Stimulated activated CD4-positive, alpha-beta T cell treated with anti-CD3 and anti-CD28 coated beads, Interleukin-15, amount 100 ng/mL, for 1 hour (primary cell): ENCODE measurements around the gene ITGA1.

Experiments used
- DNase-seq, 2 donors: peaks; one replicate each; pipeline ENCODE4 v3.0.0-alpha.2; 2020; ENCODE audit warnings: low read depth in 1 of 2, low spot score in 1 of 2

ITGA1 gene

GRCh38 chr5:52895075-52895474 is 107.4 kb downstream of the ITGA1 start:
- no peak for DNase-seq

- DNase-seq, result no peak
Measured at GRCh38 chr5:52895572-52896413, 108.1 kb downstream of the ITGA1 start.

- DNase-seq, result no peak
Measured at GRCh38 chr5:52896534-52897237, 109.0 kb downstream of the ITGA1 start.

GRCh38 chr5:52897238-52897614 is 109.5 kb downstream of the ITGA1 start:
- no peak for DNase-seq

- DNase-seq, result no peak
Measured at GRCh38 chr5:52898961-52899680, 111.4 kb downstream of the ITGA1 start.

- DNase-seq, result no peak
Measured at GRCh38 chr5:52903142-52903541, 115.4 kb downstream of the ITGA1 start.

- DNase-seq, result no peak
Measured at GRCh38 chr5:52906343-52906742, 118.6 kb downstream of the ITGA1 start.

GRCh38 chr5:52906845-52907244 is 119.1 kb downstream of the ITGA1 start:
- DNase-seq, result no peak

GRCh38 chr5:52909192-52909591 is 121.5 kb downstream of the ITGA1 start:
- no peak for DNase-seq

GRCh38 chr5:52910071-52910470 is 122.4 kb downstream of the ITGA1 start:
- no peak for DNase-seq

- peak in 1 of 2 donors; percentile 1 for DNase-seq
Measured at GRCh38 chr5:52915176-52915875, 127.6 kb downstream of the ITGA1 start.

GRCh38 chr5:52920929-52921328 is 133.2 kb downstream of the ITGA1 start:
- DNase-seq, result no peak

- no peak for DNase-seq
Measured at GRCh38 chr5:52922384-52922783, 134.7 kb downstream of the ITGA1 start.

GRCh38 chr5:52924456-52924855 is 136.7 kb downstream of the ITGA1 start:
- no peak for DNase-seq

GRCh38 chr5:52925001-52925400 is 137.3 kb downstream of the ITGA1 start:
- DNase-seq, result no peak

GRCh38 chr5:52928689-52929088 is 141.0 kb downstream of the ITGA1 start:
- no peak for DNase-seq

- DNase-seq, result no peak
Measured at GRCh38 chr5:52938226-52938625, 150.5 kb downstream of the ITGA1 start.

- DNase-seq, result no peak
Measured at GRCh38 chr5:52943285-52943684, 155.6 kb downstream of the ITGA1 start.

- no peak for DNase-seq
Measured at GRCh38 chr5:52943808-52944207, 156.1 kb downstream of the ITGA1 start.

- no peak for DNase-seq
Measured at GRCh38 chr5:52945040-52945439, 157.3 kb downstream of the ITGA1 start.

GRCh38 chr5:52947208-52947607 is 159.5 kb downstream of the ITGA1 start:
- no peak for DNase-seq
